MM.1S (cell line): ENCODE results near the gene EPB41L2.

Experiments
- DNase-seq: peaks from one replicate; pipeline ENCODE4 v3.0.0-alpha.2; 2015
- H2AFZ ChIP-seq: fragments of 300-600 bp; sonication (generic); 2 replicates; pipeline ENCODE4 v1.6.0; 2016; ENCODE audit warnings: antibody characterized with exemption, low read length
- H3F3A ChIP-seq: fragments of 300-600 bp; sonication (generic); 2 replicates; pipeline ENCODE4 v1.6.1; 2016; ENCODE audit warnings: mild to moderate bottlenecking, antibody characterized with exemption, low read length, moderate library complexity, mixed read lengths; ENCODE audit not compliant: insufficient read depth
- H3K27ac ChIP-seq: fragments of 300-600 bp; sonication (generic); 2 replicates; pipeline ENCODE4 v1.5.1; 2016; ENCODE audit warnings: mild to moderate bottlenecking, low read length
- H3K27me3 ChIP-seq: fragments of 300-600 bp; sonication (generic); replicated peaks from 2 replicates; pipeline ENCODE4 v1.6.0; 2016; ENCODE audit warnings: low read length; ENCODE audit not compliant: insufficient read depth
- H3K36me3 ChIP-seq: fragments of 300-600 bp; sonication (generic); replicated peaks from 2 replicates; pipeline ENCODE4 v1.6.1; 2016; ENCODE audit warnings: mild to moderate bottlenecking, low read length, mixed read lengths; ENCODE audit not compliant: insufficient read depth
- H3K4me1 ChIP-seq: fragments of 300-600 bp; sonication (generic); 2 replicates; pipeline ENCODE4 v1.6.1; 2016; ENCODE audit warnings: low read length, mixed read lengths
- H3K4me2 ChIP-seq: fragments of 300-600 bp; sonication (generic); 2 replicates; pipeline ENCODE4 v1.6.0; 2016; ENCODE audit warnings: low read depth, low read length
- H3K4me3 ChIP-seq: fragments of 300-600 bp; sonication (generic); 2 replicates; pipeline ENCODE4 v1.5.1; 2016; ENCODE audit warnings: low read length, mixed read lengths
- H3K79me2 ChIP-seq: fragments of 300-600 bp; sonication (generic); 2 replicates; pipeline ENCODE4 v1.6.1; 2016; ENCODE audit warnings: mixed run types, low read length, mixed read lengths
- H3K9ac ChIP-seq: fragments of 300-600 bp; sonication (generic); 2 replicates; pipeline ENCODE4 v1.6.1; 2016; ENCODE audit warnings: low read length, mixed read lengths
- H3K9me2 ChIP-seq: fragments of 300-600 bp; sonication (generic); replicated peaks from 2 replicates; pipeline ENCODE4 v1.6.1; 2016; ENCODE audit warnings: mild to moderate bottlenecking, low read length, mixed read lengths; ENCODE audit not compliant: insufficient read depth
- H3K9me3 ChIP-seq: fragments of 300-600 bp; sonication (generic); replicated peaks from 2 replicates; pipeline ENCODE4 v1.6.1; 2016; ENCODE audit warnings: mild to moderate bottlenecking, low read length, mixed read lengths; ENCODE audit not compliant: insufficient read depth
- H4K20me1 ChIP-seq: fragments of 300-600 bp; sonication (generic); 2 replicates; pipeline ENCODE4 v1.6.1; 2016; ENCODE audit warnings: mild to moderate bottlenecking, low read length, moderate library complexity, mixed read lengths; ENCODE audit not compliant: insufficient read depth
- CTCF ChIP-seq: fragments of 300-600 bp; sonication (generic); IDR thresholded peaks from 2 replicates; pipeline ENCODE4 v1.5.1; 2016; ENCODE audit warnings: antibody characterized with exemption, low read length, mixed read lengths
- EZH2 ChIP-seq: fragments of 300-600 bp; sonication (generic); optimal IDR thresholded peaks from 2 replicates; pipeline ENCODE3; 2017; ENCODE audit warnings: low read depth, mild to moderate bottlenecking, antibody characterized with exemption, low read length, mixed read lengths
- EZH2phosphoT487 ChIP-seq: fragments of 300-600 bp; sonication (generic); IDR thresholded peaks from 2 replicates; pipeline ENCODE4 v1.6.1; 2018; ENCODE audit warnings: antibody characterized with exemption, low read length

EPB41L2 gene

GRCh38 chr6:131037194-131037897 lies 25.7 kb downstream of the EPB41L2 start:
- Histone ChIP-seq H3K9me3 (no peaks in the 10 kb centered on the region), H3K79me2 (0 out of 2 replicates have a peak, but pooled peaks cover 6% of the 10 kb centered on the region), H2AFZ (no peak overlapping the region), H3K36me3 (no peaks in the 10 kb centered on the region), H3K4me2 (no peak overlapping the region), H3K4me1 (no peaks in the 10 kb centered on the region), H3F3A (no peaks in the 10 kb centered on the region), H3K27me3 (no peaks in the 10 kb centered on the region), H3K9ac (no peak overlapping the region), H3K27ac (no peak overlapping the region), H3K9me2 (no peaks in the 10 kb centered on the region), H3K4me3 (no peak overlapping the region), H4K20me1 (no peaks in the 10 kb centered on the region)
- no peak for TF ChIP-seq EZH2phosphoT487
- no peak for TF ChIP-seq EZH2
- TF ChIP-seq CTCF, result no peak
- DNase-seq, result no peak

- H3K27ac ChIP-seq, result no peak overlapping the region
- no peaks in the 10 kb centered on the region for H3K9me2 ChIP-seq
- DNase-seq, result no peak
- H3K9me3 ChIP-seq, result no peaks in the 10 kb centered on the region
- no peaks in the 10 kb centered on the region for H3F3A ChIP-seq
- H3K4me3 ChIP-seq, result no peak overlapping the region
- no peaks in the 10 kb centered on the region for H3K4me1 ChIP-seq
- H3K4me2 ChIP-seq, result no peak overlapping the region
- no peak overlapping the region for H2AFZ ChIP-seq
- H3K9ac ChIP-seq, result no peak overlapping the region
- TF ChIP-seq EZH2phosphoT487, result no peak
- TF ChIP-seq CTCF, result no peak
- TF ChIP-seq EZH2, result no peak
- H3K27me3 ChIP-seq, result no peaks in the 10 kb centered on the region
- 0 out of 2 replicates have a peak, but pooled peaks cover 6% of the 10 kb centered on the region for H3K79me2 ChIP-seq
- H4K20me1 ChIP-seq, result no peaks in the 10 kb centered on the region
- H3K36me3 ChIP-seq, result no peaks in the 10 kb centered on the region
Observed at GRCh38 chr6:131036601-131037000, 26.4 kb downstream of the EPB41L2 start.

GRCh38 chr6:131036143-131036542 lies 26.9 kb downstream of the EPB41L2 start:
- Histone ChIP-seq H3F3A (no peaks in the 10 kb centered on the region), H3K4me3 (no peak overlapping the region), H4K20me1 (no peaks in the 10 kb centered on the region), H2AFZ (no peak overlapping the region), H3K36me3 (no peaks in the 10 kb centered on the region), H3K4me1 (no peaks in the 10 kb centered on the region), H3K4me2 (no peak overlapping the region), H3K9ac (no peak overlapping the region), H3K27ac (no peak overlapping the region), H3K9me2 (no peaks in the 10 kb centered on the region), H3K79me2 (0 out of 2 replicates have a peak, but pooled peaks cover 6% of the 10 kb centered on the region), H3K27me3 (no peaks in the 10 kb centered on the region), H3K9me3 (no peaks in the 10 kb centered on the region)
- no peak for DNase-seq
- no peak for TF ChIP-seq CTCF
- TF ChIP-seq EZH2, result no peak
- no peak for TF ChIP-seq EZH2phosphoT487
